A549 (cell line): Measurements from ENCODE around the gene ANK3. TPM values are rescaled to one million over a fixed set of nuclear protein-coding genes. Genes with fewer than 3 reads are reported as not detected.

Experiments
- ATAC-seq, 2 experiments: fragments of 200-7000 bp in 1 of 2; fragments of >200 bp in 1 of 2; cut with Nextera tagmentation in 1 of 2; cut with Tn5 transposase in 1 of 2; 3 replicates each; pipeline versions ENCODE4 v1.8.0 to v1.9.1; 2018 to 2020; ENCODE audit warnings: mild to moderate bottlenecking in 1 of 2, moderate library complexity in 1 of 2
- CTCF ChIA-PET: fragments of 300-600 bp; sonication (Branson Sonifier 250); formaldehyde crosslinking; extraction: SDS; loops from one replicate; lab custom pipeline; 2021; ENCODE audit warnings: antibody characterized with exemption, inconsistent platforms; lab: Yijun Ruan, JAX
- POLR2A ChIA-PET: fragments of 350-600 bp; formaldehyde crosslinking; extraction: SDS; loops from one replicate; lab custom pipeline; 2021; ENCODE audit warnings: antibody characterized with exemption, inconsistent platforms; lab: Yijun Ruan, JAX
- DNase-seq, 2 experiments: peaks; one replicate each; pipeline versions ENCODE4 v3.0.0 to v3.0.0-alpha.2; 2011 to 2016; ENCODE audit warnings: low read depth in 1 of 2, low spot score in 1 of 2
- FAIRE-seq: peaks from 2 replicates; lab custom pipeline; 2011; peaks lifted over from hg19 to GRCh38; lab: Jason Lieb, UNC
- H3K27ac ChIP-seq, 2 experiments: fragments of >200 bp; sonication (Bioruptor Twin); formaldehyde crosslinking; 3 replicates each; pipeline ENCODE4 v1.5.1; 2016 to 2017
- H3K4me1 ChIP-seq: fragments of >200 bp; sonication (Bioruptor Twin); formaldehyde crosslinking; 3 replicates; pipeline ENCODE4 v1.6.1; 2016
- H3K4me2 ChIP-seq: fragments of >200 bp; sonication (Bioruptor Twin); formaldehyde crosslinking; 3 replicates; pipeline ENCODE4 v1.6.1; 2016
- H3K4me3 ChIP-seq: fragments of >200 bp; sonication (Bioruptor Twin); formaldehyde crosslinking; 3 replicates; pipeline ENCODE4 v1.5.1; 2016
- H3K9me3 ChIP-seq: fragments of >200 bp; sonication (Bioruptor Twin); formaldehyde crosslinking; 3 replicates; pipeline ENCODE4 v1.6.1; 2016
- BHLHE40 ChIP-seq: IDR thresholded peaks from 2 replicates; pipeline ENCODE4 v1.6.1; 2012; ENCODE audit warnings: low read depth, low read length, inconsistent platforms
- CBX2 ChIP-seq: fragments of 200-600 bp; sonication (generic); IDR thresholded peaks from 2 replicates; pipeline ENCODE4 v1.6.1; 2016; ENCODE audit warnings: low read depth, mild to moderate bottlenecking, borderline replicate concordance
- CHD2 ChIP-seq: fragments of 150-350 bp; IDR thresholded peaks from 2 replicates; pipeline ENCODE4 v1.6.1; 2014; ENCODE audit warnings: low read length; ENCODE audit not compliant: partially characterized antibody
- EHF ChIP-seq: fragments of 250-450 bp; sonication (Bioruptor Pico); IDR thresholded peaks from 2 replicates; pipeline ENCODE4 v1.5.0; 2020; ENCODE audit warnings: mild to moderate bottlenecking
- FOSB ChIP-seq: fragments of 250-450 bp; sonication (Bioruptor Pico); IDR thresholded peaks from 2 replicates; pipeline ENCODE4 v1.5.0; 2020; ENCODE audit warnings: mild to moderate bottlenecking, moderate library complexity
- JUNB ChIP-seq: fragments of >200 bp; sonication (Bioruptor Twin); formaldehyde crosslinking; IDR thresholded peaks from 2 replicates; pipeline ENCODE4 v1.6.1; 2016
- KDM1A ChIP-seq: fragments of 200-600 bp; sonication (generic); IDR thresholded peaks from 2 replicates; pipeline ENCODE4 v1.6.1; 2016; ENCODE audit warnings: low read depth, mild to moderate bottlenecking
- MAFK ChIP-seq: fragments of 450-650 bp; IDR thresholded peaks from 2 replicates; pipeline ENCODE4 v1.6.1; 2014; ENCODE audit not compliant: partially characterized antibody
- NR3C1 ChIP-seq: fragments of >200 bp; sonication (Bioruptor Twin); formaldehyde crosslinking; IDR thresholded peaks from 3 replicates; pipeline ENCODE4 v1.6.1; 2017
- POLR2A ChIP-seq: IDR thresholded peaks from 2 replicates; pipeline ENCODE4 v1.6.1; 2012; ENCODE audit warnings: mild to moderate bottlenecking, low read length
- RNF2 ChIP-seq: fragments of 200-600 bp; sonication (generic); IDR thresholded peaks from 2 replicates; pipeline ENCODE4 v1.6.1; 2016; ENCODE audit warnings: low read depth, mild to moderate bottlenecking, antibody characterized with exemption, moderate library complexity, borderline replicate concordance
- SREBF2 ChIP-seq: fragments of 450-650 bp; IDR thresholded peaks from 2 replicates; pipeline ENCODE4 v1.6.1; 2014; ENCODE audit warnings: mild to moderate bottlenecking, moderate library complexity
- TP53 ChIP-seq: fragments of 250-450 bp; sonication (Bioruptor Pico); IDR thresholded peaks from 2 replicates; pipeline ENCODE4 v1.5.0; 2021; ENCODE audit warnings: mild to moderate bottlenecking, moderate library complexity
- ZC3H11A ChIP-seq: fragments of 450-650 bp; IDR thresholded peaks from 2 replicates; pipeline ENCODE4 v1.6.1; 2014; ENCODE audit warnings: antibody characterized with exemption, mild to moderate bottlenecking
- WGBS: methylation state at CpG from one replicate; pipeline ENCODE4 v1.1.6; 2017; ENCODE audit errors: missing lambda C conversion rate; 5-methylcytosine and 5-hydroxymethylcytosine counted together
- polyA plus RNA-seq, 4 experiments: library from polyadenylated mRNA; depleted of rRNA in 3 of 4; stranded (reverse); fragments of >200 nt; fragmentation: RNase III in 1 of 4; extraction: RNeasy Plus Mini Kit Qiagen cat#74134 plus additional on column Dnase treatment in 1 of 4; gene quantifications; 2 replicates in 3 of 4; 3 replicates in 1 of 4; pipeline ENCODE4 v1.2.3, GENCODE V29; 2011 to 2017
- TF ChIP-seq, protein P1 (sequence below): fragments of 250-450 bp; sonication (Bioruptor Pico); IDR thresholded peaks from 2 replicates; pipeline ENCODE4 v1.5.0; 2021; ENCODE audit warnings: mild to moderate bottlenecking, moderate library complexity, borderline replicate concordance
- TF ChIP-seq, protein P2 (sequence below): fragments of >200 bp; sonication (Bioruptor Twin); formaldehyde crosslinking; IDR thresholded peaks from 2 replicates; pipeline ENCODE4 v1.6.1; 2016
- TF ChIP-seq, protein P3 (sequence below): fragments of 150-350 bp; IDR thresholded peaks from 2 replicates; pipeline ENCODE4 v1.6.1; 2014; ENCODE audit warnings: low read depth, mild to moderate bottlenecking, low read length
- TF ChIP-seq, protein P4 (sequence below): IDR thresholded peaks from 2 replicates; pipeline ENCODE4 v1.6.1; 2012; ENCODE audit warnings: low read depth, borderline replicate concordance
- TF ChIP-seq, protein P5 (sequence below): fragments of >200 bp; sonication (Bioruptor Twin); formaldehyde crosslinking; IDR thresholded peaks from 3 replicates; pipeline ENCODE4 v1.5.1; 2016
- TF ChIP-seq, protein P6 (sequence below): fragments of >200 bp; sonication (Bioruptor Twin); formaldehyde crosslinking; IDR thresholded peaks from 3 replicates; pipeline ENCODE4 v1.6.1; 2016
- TF ChIP-seq, protein P7 (sequence below): fragments of 200-600 bp; sonication (generic); IDR thresholded peaks from 2 replicates; pipeline ENCODE4 v1.6.1; 2016; ENCODE audit warnings: antibody characterized with exemption, mild to moderate bottlenecking, moderate library complexity
- TF ChIP-seq, protein P8 (sequence below): fragments of 450-650 bp; IDR thresholded peaks from 2 replicates; pipeline ENCODE4 v1.6.1; 2014; ENCODE audit warnings: antibody characterized with exemption

ANK3 gene
- polyA plus RNA-seq, 2 of the 4 experiments (the other 2 are of a cell fraction): 0.56 to 5.4 TPM

DNA sequence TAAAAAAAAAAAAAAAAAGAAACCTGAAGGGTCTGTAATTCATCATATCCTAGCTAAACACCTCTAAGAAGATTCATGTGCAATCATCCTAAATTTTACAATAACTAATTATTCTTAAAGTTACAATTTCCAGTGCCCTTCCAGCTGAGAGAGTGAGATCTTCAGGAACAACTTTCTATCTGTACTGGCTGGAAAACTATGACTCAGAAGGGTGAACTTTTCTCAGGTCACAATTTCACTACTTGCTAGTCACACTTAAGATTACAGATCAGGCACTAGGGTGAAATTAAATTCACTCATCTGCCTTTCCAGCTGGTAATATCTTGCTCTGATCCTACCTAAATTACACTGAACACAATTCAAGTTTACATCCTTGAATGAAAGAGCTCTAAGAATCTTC, 158.8 kb downstream of the ANK3 start:
- no peaks in the 10 kb centered on the region for H3K4me1 ChIP-seq
- FAIRE-seq (no peak), DNase-seq (no peak), ATAC-seq (no peak)
- POLR2A ChIA-PET: no interaction called here
- H3K4me2 ChIP-seq: no peak overlapping the region
- H3K9me3 ChIP-seq: no peaks in the 10 kb centered on the region
- no peak overlapping the region for H3K4me3 ChIP-seq
- no peak overlapping the region for H3K27ac ChIP-seq
- TF ChIP-seq KDM1A (no peak), POLR2A (no peak), TP53 (CRISPR knock-in tag) (no peak), MAFK (no peak), SREBF2 (no peak), NR3C1 (no peak), JUNB (no peak), BHLHE40 (no peak), FOSB (CRISPR knock-in tag) (no peak), ZC3H11A (no peak)
- TF ChIP-seq, protein P1, sequence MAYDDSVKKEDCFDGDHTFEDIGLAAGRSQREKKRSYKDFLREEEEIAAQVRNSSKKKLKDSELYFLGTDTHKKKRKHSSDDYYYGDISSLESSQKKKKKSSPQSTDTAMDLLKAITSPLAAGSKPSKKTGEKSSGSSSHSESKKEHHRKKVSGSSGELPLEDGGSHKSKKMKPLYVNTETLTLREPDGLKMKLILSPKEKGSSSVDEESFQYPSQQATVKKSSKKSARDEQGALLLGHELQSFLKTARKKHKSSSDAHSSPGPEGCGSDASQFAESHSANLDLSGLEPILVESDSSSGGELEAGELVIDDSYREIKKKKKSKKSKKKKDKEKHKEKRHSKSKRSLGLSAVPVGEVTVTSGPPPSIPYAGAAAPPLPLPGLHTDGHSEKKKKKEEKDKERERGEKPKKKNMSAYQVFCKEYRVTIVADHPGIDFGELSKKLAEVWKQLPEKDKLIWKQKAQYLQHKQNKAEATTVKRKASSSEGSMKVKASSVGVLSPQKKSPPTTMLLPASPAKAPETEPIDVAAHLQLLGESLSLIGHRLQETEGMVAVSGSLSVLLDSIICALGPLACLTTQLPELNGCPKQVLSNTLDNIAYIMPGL (CRISPR knock-in tag): no peak
- TF ChIP-seq, protein P2, sequence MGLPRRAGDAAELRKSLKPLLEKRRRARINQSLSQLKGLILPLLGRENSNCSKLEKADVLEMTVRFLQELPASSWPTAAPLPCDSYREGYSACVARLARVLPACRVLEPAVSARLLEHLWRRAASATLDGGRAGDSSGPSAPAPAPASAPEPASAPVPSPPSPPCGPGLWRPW: no peak
- TF ChIP-seq, protein P3, sequence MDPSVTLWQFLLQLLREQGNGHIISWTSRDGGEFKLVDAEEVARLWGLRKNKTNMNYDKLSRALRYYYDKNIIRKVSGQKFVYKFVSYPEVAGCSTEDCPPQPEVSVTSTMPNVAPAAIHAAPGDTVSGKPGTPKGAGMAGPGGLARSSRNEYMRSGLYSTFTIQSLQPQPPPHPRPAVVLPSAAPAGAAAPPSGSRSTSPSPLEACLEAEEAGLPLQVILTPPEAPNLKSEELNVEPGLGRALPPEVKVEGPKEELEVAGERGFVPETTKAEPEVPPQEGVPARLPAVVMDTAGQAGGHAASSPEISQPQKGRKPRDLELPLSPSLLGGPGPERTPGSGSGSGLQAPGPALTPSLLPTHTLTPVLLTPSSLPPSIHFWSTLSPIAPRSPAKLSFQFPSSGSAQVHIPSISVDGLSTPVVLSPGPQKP: no peak
- CTCF ChIA-PET: interaction anchor here (0.9 kb wide), 1 partner anchor 8 kb away, joined by 4 read pairs; no protein-coding TSS in a partner anchor

DNA sequence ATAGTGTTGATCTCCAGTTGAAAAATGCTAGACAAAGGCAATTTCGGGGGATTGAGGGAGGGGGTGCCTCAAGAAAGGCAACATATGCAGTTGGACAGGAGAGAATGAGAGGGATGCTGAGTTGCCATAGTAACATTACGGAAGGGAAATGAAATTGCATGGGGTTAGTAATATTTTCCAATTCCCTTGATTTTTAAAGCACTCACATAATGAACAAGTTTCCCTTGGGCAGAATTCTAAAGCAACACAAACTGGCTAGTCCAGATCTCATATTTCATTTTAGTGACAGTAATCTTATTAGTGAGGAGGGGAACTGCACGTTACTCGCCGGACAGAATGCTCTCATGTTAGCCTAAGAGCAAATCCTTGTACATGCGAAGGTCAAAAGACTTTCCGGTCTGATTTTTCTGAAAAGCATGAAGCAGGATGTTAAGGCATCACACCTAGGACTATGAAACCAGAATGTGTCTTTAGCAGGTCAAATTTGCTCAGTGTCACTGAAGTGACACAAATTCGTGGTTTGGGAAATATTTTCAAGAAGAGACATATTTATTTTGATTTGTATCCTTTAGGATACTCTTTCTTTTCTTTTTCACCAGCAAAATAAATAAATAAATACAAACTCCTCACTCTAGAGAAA, 165.5 kb downstream of the ANK3 start:
- FAIRE-seq: no peak
- ChIA-PET CTCF (interaction anchor here (1.2 to 1.4 kb wide), 2 partner anchors 15 to 16 kb away, joined by 3 to 5 read pairs; no protein-coding TSS in a partner anchor), POLR2A (no interaction called here)
- DNase-seq: no peak
- WGBS: 67% methylated on average over 8 of the region's 8 CpGs
- Histone ChIP-seq H3K9me3 (no peaks in the 10 kb centered on the region), H3K4me3 (no peak overlapping the region), H3K4me1 (no peaks in the 10 kb centered on the region), H3K4me2 (no peak overlapping the region), H3K27ac (no peak overlapping the region)
- no peak for ATAC-seq
- TF ChIP-seq KDM1A (no peak), CBX2 (no peak), EHF (CRISPR knock-in tag) (no peak), CHD2 (no peak), RNF2 (no peak)
- TF ChIP-seq, protein P4, sequence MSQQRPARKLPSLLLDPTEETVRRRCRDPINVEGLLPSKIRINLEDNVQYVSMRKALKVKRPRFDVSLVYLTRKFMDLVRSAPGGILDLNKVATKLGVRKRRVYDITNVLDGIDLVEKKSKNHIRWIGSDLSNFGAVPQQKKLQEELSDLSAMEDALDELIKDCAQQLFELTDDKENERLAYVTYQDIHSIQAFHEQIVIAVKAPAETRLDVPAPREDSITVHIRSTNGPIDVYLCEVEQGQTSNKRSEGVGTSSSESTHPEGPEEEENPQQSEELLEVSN: no peak
- TF ChIP-seq, protein P2: no peak
- TF ChIP-seq, protein P1 (CRISPR knock-in tag): no peak
- TF ChIP-seq, protein P5, sequence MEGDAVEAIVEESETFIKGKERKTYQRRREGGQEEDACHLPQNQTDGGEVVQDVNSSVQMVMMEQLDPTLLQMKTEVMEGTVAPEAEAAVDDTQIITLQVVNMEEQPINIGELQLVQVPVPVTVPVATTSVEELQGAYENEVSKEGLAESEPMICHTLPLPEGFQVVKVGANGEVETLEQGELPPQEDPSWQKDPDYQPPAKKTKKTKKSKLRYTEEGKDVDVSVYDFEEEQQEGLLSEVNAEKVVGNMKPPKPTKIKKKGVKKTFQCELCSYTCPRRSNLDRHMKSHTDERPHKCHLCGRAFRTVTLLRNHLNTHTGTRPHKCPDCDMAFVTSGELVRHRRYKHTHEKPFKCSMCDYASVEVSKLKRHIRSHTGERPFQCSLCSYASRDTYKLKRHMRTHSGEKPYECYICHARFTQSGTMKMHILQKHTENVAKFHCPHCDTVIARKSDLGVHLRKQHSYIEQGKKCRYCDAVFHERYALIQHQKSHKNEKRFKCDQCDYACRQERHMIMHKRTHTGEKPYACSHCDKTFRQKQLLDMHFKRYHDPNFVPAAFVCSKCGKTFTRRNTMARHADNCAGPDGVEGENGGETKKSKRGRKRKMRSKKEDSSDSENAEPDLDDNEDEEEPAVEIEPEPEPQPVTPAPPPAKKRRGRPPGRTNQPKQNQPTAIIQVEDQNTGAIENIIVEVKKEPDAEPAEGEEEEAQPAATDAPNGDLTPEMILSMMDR: no peak
- TF ChIP-seq, protein P6, sequence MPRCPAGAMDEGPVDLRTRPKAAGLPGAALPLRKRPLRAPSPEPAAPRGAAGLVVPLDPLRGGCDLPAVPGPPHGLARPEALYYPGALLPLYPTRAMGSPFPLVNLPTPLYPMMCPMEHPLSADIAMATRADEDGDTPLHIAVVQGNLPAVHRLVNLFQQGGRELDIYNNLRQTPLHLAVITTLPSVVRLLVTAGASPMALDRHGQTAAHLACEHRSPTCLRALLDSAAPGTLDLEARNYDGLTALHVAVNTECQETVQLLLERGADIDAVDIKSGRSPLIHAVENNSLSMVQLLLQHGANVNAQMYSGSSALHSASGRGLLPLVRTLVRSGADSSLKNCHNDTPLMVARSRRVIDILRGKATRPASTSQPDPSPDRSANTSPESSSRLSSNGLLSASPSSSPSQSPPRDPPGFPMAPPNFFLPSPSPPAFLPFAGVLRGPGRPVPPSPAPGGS: no peak
- TF ChIP-seq, protein P7, sequence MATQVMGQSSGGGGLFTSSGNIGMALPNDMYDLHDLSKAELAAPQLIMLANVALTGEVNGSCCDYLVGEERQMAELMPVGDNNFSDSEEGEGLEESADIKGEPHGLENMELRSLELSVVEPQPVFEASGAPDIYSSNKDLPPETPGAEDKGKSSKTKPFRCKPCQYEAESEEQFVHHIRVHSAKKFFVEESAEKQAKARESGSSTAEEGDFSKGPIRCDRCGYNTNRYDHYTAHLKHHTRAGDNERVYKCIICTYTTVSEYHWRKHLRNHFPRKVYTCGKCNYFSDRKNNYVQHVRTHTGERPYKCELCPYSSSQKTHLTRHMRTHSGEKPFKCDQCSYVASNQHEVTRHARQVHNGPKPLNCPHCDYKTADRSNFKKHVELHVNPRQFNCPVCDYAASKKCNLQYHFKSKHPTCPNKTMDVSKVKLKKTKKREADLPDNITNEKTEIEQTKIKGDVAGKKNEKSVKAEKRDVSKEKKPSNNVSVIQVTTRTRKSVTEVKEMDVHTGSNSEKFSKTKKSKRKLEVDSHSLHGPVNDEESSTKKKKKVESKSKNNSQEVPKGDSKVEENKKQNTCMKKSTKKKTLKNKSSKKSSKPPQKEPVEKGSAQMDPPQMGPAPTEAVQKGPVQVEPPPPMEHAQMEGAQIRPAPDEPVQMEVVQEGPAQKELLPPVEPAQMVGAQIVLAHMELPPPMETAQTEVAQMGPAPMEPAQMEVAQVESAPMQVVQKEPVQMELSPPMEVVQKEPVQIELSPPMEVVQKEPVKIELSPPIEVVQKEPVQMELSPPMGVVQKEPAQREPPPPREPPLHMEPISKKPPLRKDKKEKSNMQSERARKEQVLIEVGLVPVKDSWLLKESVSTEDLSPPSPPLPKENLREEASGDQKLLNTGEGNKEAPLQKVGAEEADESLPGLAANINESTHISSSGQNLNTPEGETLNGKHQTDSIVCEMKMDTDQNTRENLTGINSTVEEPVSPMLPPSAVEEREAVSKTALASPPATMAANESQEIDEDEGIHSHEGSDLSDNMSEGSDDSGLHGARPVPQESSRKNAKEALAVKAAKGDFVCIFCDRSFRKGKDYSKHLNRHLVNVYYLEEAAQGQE: no peak
- TF ChIP-seq, protein P8, sequence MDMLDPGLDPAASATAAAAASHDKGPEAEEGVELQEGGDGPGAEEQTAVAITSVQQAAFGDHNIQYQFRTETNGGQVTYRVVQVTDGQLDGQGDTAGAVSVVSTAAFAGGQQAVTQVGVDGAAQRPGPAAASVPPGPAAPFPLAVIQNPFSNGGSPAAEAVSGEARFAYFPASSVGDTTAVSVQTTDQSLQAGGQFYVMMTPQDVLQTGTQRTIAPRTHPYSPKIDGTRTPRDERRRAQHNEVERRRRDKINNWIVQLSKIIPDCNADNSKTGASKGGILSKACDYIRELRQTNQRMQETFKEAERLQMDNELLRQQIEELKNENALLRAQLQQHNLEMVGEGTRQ: no peak
